HK-2 (cell line): ENCODE data around the gene GIMAP6.
"Not testable (repeated sequence)": the region's sequence is repeated elsewhere in the genome, so short reads cannot be mapped to it uniquely, and the experiment has no call there.

Experiments
- DNase-seq: peaks from one replicate; pipeline ENCODE4 v3.0.0-alpha.2; 2018; ENCODE audit not compliant: unreplicated experiment

Gene GIMAP6

GRCh38 chr7:150645259-150646020 lies 13.3 kb upstream of the GIMAP6 start:
- no peak for DNase-seq

- no peak for DNase-seq
These were observed 10.7 kb upstream of the GIMAP6 start for GRCh38 chr7:150642926-150643325.

- DNase-seq: no peak
These were observed 9.7 kb upstream of the GIMAP6 start for GRCh38 chr7:150641854-150642253.

GRCh38 chr7:150633926-150634325 lies 1.7 kb upstream of the GIMAP6 start:
- DNase-seq: no peak

- no peak for DNase-seq
These were observed 930 bp downstream of the GIMAP6 start for GRCh38 chr7:150631084-150631826.

GRCh38 chr7:150629347-150629746 lies 2.8 kb downstream of the GIMAP6 start:
- no peak for DNase-seq

GRCh38 chr7:150627959-150628358 lies 4.2 kb downstream of the GIMAP6 start:
- DNase-seq: no peak

GRCh38 chr7:150626696-150627095 lies 5.5 kb downstream of the GIMAP6 start:
- no peak for DNase-seq

GRCh38 chr7:150621376-150621775 lies 10.8 kb downstream of the GIMAP6 start:
- no peak for DNase-seq

GRCh38 chr7:150620617-150621371 lies 11.4 kb downstream of the GIMAP6 start:
- DNase-seq: no peak

- DNase-seq: no peak
These were observed 12.1 kb downstream of the GIMAP6 start for GRCh38 chr7:150620061-150620460.

GRCh38 chr7:150615221-150615755 lies 16.9 kb downstream of the GIMAP6 start:
- DNase-seq: not testable (repeated sequence)

- DNase-seq: not testable (repeated sequence)
These were observed 17.8 kb downstream of the GIMAP6 start for GRCh38 chr7:150614426-150614825.

- DNase-seq: no peak
These were observed 18.3 kb downstream of the GIMAP6 start for GRCh38 chr7:150613880-150614279.

GRCh38 chr7:150612925-150613324 lies 19.3 kb downstream of the GIMAP6 start:
- DNase-seq: no peak

- DNase-seq: no peak
These were observed 22.0 kb downstream of the GIMAP6 start for GRCh38 chr7:150610233-150610632.

- not testable (repeated sequence) for DNase-seq
These were observed 28.6 kb downstream of the GIMAP6 start for GRCh38 chr7:150603600-150603999.

- DNase-seq: no peak
These were observed 36.8 kb downstream of the GIMAP6 start for GRCh38 chr7:150595361-150595760.

GRCh38 chr7:150594805-150595204 lies 37.4 kb downstream of the GIMAP6 start:
- no peak for DNase-seq

- DNase-seq: no peak
These were observed 44.6 kb downstream of the GIMAP6 start for GRCh38 chr7:150587551-150587950.

GRCh38 chr7:150586785-150587152 lies 45.4 kb downstream of the GIMAP6 start:
- no peak for DNase-seq

- DNase-seq: no peak
These were observed 46.0 kb downstream of the GIMAP6 start for GRCh38 chr7:150586068-150586784.
